Smooth muscle cell (in vitro differentiated cells): Measurements from ENCODE around the gene CYB5RL. TPM values are rescaled to one million over a fixed set of nuclear protein-coding genes. Genes with fewer than 3 reads are reported as not detected.

Source experiments
- DNase-seq: peaks from one replicate; lab custom pipeline; 2025; ENCODE audit not compliant: unreplicated experiment; lab: John Stamatoyannopoulos, UW
- H2AFZ ChIP-seq: fragments of 200-600 bp; sonication (generic); 2 replicates; pipeline ENCODE4 v1.6.0; 2016; ENCODE audit warnings: antibody characterized with exemption, low read depth, mild to moderate bottlenecking
- H3F3A ChIP-seq: fragments of 200-600 bp; sonication (generic); 2 replicates; pipeline ENCODE4 v1.6.0; 2017; ENCODE audit warnings: antibody characterized with exemption, low read depth
- H3K27ac ChIP-seq: fragments of 200-600 bp; sonication (generic); 2 replicates; pipeline ENCODE4 v1.5.1; 2016; ENCODE audit warnings: low read depth, mild to moderate bottlenecking
- H3K27me3 ChIP-seq: fragments of 200-600 bp; sonication (generic); 2 replicates; pipeline ENCODE4 v1.6.1; 2016; ENCODE audit warnings: low read depth, mild to moderate bottlenecking
- H3K36me3 ChIP-seq: fragments of 200-600 bp; sonication (generic); 2 replicates; pipeline ENCODE4 v1.5.1; 2016; ENCODE audit warnings: low read depth
- H3K4me1 ChIP-seq: fragments of 200-600 bp; sonication (generic); 2 replicates; pipeline ENCODE4 v1.5.1; 2016; ENCODE audit warnings: low read depth
- H3K4me2 ChIP-seq: fragments of 200-600 bp; sonication (generic); 2 replicates; pipeline ENCODE4 v1.6.0; 2016; ENCODE audit warnings: mild to moderate bottlenecking
- H3K4me3 ChIP-seq: fragments of 200-600 bp; sonication (generic); 2 replicates; pipeline ENCODE4 v1.5.1; 2016; ENCODE audit warnings: mild to moderate bottlenecking
- H3K79me2 ChIP-seq: fragments of 200-600 bp; sonication (generic); 2 replicates; pipeline ENCODE4 v1.6.0; 2016; ENCODE audit warnings: low read depth, mild to moderate bottlenecking
- H3K9ac ChIP-seq: fragments of 200-600 bp; sonication (generic); 2 replicates; pipeline ENCODE4 v1.6.0; 2016; ENCODE audit warnings: low read depth
- H3K9me3 ChIP-seq: fragments of 200-600 bp; sonication (generic); replicated peaks from 2 replicates; pipeline ENCODE4 v1.5.1; 2016; ENCODE audit warnings: low read depth
- H4K20me1 ChIP-seq: fragments of 200-600 bp; sonication (generic); 2 replicates; pipeline ENCODE4 v1.6.0; 2016; ENCODE audit warnings: low read depth
- CTCF ChIP-seq: fragments of 200-600 bp; sonication (generic); IDR thresholded peaks from 2 replicates; pipeline ENCODE4 v1.5.1; 2017; ENCODE audit warnings: borderline replicate concordance, mild to moderate bottlenecking, antibody characterized with exemption; ENCODE audit not compliant: insufficient read depth, poor library complexity, severe bottlenecking
- WGBS: methylation state at CpG from one replicate; pipeline ENCODE4 v1.1.7; 2016; ENCODE audit warnings: low lambda C conversion rate; 5-methylcytosine and 5-hydroxymethylcytosine counted together
- polyA plus RNA-seq: library from polyadenylated mRNA; unstranded; fragments of >200 nt; fragmentation: Nextera tagmentation; extraction: Ambion mirVana; gene quantifications from 2 replicates; pipeline ENCODE4 v1.2.1, GENCODE V29; 2016
- total RNA-seq: library from RNA; depleted of rRNA; stranded (reverse); fragments of >200 nt; gene quantifications from 2 replicates; pipeline ENCODE4 v1.2.3, GENCODE V29; 2014

Gene CYB5RL
- total and polyA plus RNA-seq, 2 experiments from 2014 or later, result 1.5 to 3.8 TPM

GRCh38 chr1:54230507-54231339 is 30.9 kb upstream of the CYB5RL start:
- 51% methylated on average over 15 of the region's 15 CpGs for WGBS
- H3K9me3 ChIP-seq, result no peaks in the 10 kb centered on the region
- peaks cover 5% of the 10 kb centered on the region for H3K4me1 ChIP-seq
- no peaks in the 10 kb centered on the region for H3K36me3 ChIP-seq
- no peak overlapping the region for H3K4me3 ChIP-seq
- H3K27ac ChIP-seq, result peak overlapping the region; percentile 39
- H3K4me2 ChIP-seq, result no peak overlapping the region
- H3F3A ChIP-seq, result peaks cover 4% of the 10 kb centered on the region
- H3K79me2 ChIP-seq, result no peaks in the 10 kb centered on the region
- no peak for TF ChIP-seq CTCF
- DNase-seq, result no peak
- H3K9ac ChIP-seq, result no peak overlapping the region
- no peak overlapping the region for H2AFZ ChIP-seq
- no peaks in the 10 kb centered on the region for H3K27me3 ChIP-seq
- H4K20me1 ChIP-seq, result no peaks in the 10 kb centered on the region

- no peak overlapping the region for H3K4me2 ChIP-seq
- no peak overlapping the region for H3K9ac ChIP-seq
- no peak for DNase-seq
- no peaks in the 10 kb centered on the region for H3K79me2 ChIP-seq
- no peaks in the 10 kb centered on the region for H3K36me3 ChIP-seq
- H3F3A ChIP-seq, result peaks cover 4% of the 10 kb centered on the region
- H4K20me1 ChIP-seq, result no peaks in the 10 kb centered on the region
- no peak for TF ChIP-seq CTCF
- peaks cover 5% of the 10 kb centered on the region for H3K4me1 ChIP-seq
- H3K9me3 ChIP-seq, result no peaks in the 10 kb centered on the region
- whole genome bisulfite sequencing, result 29% methylated on average over 11 of the region's 11 CpGs
- no peaks in the 10 kb centered on the region for H3K27me3 ChIP-seq
- no peak overlapping the region for H2AFZ ChIP-seq
- no peak overlapping the region for H3K27ac ChIP-seq
- H3K4me3 ChIP-seq, result no peak overlapping the region
These were observed 29.6 kb upstream of the CYB5RL start for GRCh38 chr1:54229281-54229891.

GRCh38 chr1:54228638-54229079 is 28.8 kb upstream of the CYB5RL start:
- H4K20me1 ChIP-seq, result no peaks in the 10 kb centered on the region
- TF ChIP-seq CTCF, result no peak
- no peak overlapping the region for H2AFZ ChIP-seq
- peaks cover 4% of the 10 kb centered on the region for H3F3A ChIP-seq
- peaks cover 5% of the 10 kb centered on the region for H3K4me1 ChIP-seq
- no peaks in the 10 kb centered on the region for H3K36me3 ChIP-seq
- no peaks in the 10 kb centered on the region for H3K9me3 ChIP-seq
- H3K4me2 ChIP-seq, result no peak overlapping the region
- no peak overlapping the region for H3K9ac ChIP-seq
- no peak overlapping the region for H3K4me3 ChIP-seq
- WGBS, result over 99% methylated on average over 13 of the region's 13 CpGs
- no peak for DNase-seq
- H3K27ac ChIP-seq, result no peak overlapping the region
- H3K27me3 ChIP-seq, result no peaks in the 10 kb centered on the region
- no peaks in the 10 kb centered on the region for H3K79me2 ChIP-seq
